Measurements from ENCODE around the gene CAPNS1. TPM values are rescaled to one million over a fixed set of nuclear protein-coding genes. Genes with fewer than 3 reads are reported as not detected.

Gene CAPNS1
- total RNA-seq, 1 experiment from 2014 or later, result 577 TPM

DNA sequence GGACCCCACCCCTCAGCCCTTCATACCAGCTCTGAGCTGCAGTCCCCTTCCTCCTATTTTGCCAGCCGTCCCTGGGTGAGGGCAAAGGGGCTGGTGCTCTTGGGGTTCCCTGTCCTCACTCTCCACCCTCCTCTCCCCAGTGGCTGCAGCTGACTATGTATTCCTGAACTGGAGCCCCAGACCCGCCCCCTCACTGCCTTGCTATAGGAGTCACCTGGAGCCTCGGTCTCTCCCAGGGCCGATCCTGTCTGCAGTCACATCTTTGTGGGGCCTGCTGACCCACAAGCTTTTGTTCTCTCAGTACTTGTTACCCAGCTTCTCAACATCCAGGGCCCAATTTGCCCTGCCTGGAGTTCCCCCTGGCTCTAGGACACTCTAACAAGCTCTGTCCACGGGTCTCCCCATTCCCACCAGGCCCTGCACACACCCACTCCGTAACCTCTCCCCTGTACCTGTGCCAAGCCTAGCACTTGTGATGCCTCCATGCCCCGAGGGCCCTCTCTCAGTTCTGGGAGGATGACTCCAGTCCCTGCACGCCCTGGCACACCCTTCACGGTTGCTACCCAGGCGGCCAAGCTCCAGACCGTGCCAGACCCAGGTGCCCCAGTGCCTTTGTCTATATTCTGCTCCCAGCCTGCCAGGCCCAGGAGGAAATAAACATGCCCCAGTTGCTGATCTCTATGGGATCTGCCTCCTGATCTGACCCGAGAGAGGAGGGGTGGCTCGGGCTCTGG, 10.0 kb downstream of the CAPNS1 start:
- DNase-seq (ENCODE audit: low spot score), result no peak
- BruUV-seq (replicated peaks), result TSS peak; percentile 83
- intact Hi-C loops (cut with micrococcal nuclease; ENCODE audit: unreplicated experiment), result no loop called here
- H3K4me3 ChIP-seq (ENCODE audit: low read depth, low read length, poor library complexity, severe bottlenecking), result no peak overlapping the region
- H3K27ac ChIP-seq (ENCODE audit: low read depth, low read length, poor library complexity, severe bottlenecking), result no peak overlapping the region
- H3K36me3 ChIP-seq (ENCODE audit: insufficient read depth, low read length, poor library complexity, severe bottlenecking), result peaks cover 48% of the 10 kb centered on the region
- ChIA-PET POLR2A (ENCODE audit: low non-redundant PET) (no interaction called here), CTCF (no interaction called here)
- no peak for TF ChIP-seq EZH2 (IDR thresholded peaks at IDR 0.05; ENCODE audit: borderline replicate concordance, low read depth, low read length, poor library complexity, severe bottlenecking)
- no peak for TF ChIP-seq CTCF (conservative IDR thresholded peaks at IDR 0.05; ENCODE audit: low read depth, low read length)
- no peaks in the 10 kb centered on the region for H3K27me3 ChIP-seq (replicated peaks; ENCODE audit: insufficient read depth, low read depth, low read length, poor library complexity)
- no peaks in the 10 kb centered on the region for H3K9me3 ChIP-seq (ENCODE audit: low read depth, low read length, poor library complexity, severe bottlenecking)
- no peaks in the 10 kb centered on the region for H3K4me1 ChIP-seq (ENCODE audit: insufficient read depth, low read length, poor library complexity, severe bottlenecking)

GRCh38 chr19:36150586-36150985, 10.7 kb downstream of the CAPNS1 start:
- POLR2A ChIA-PET (ENCODE audit: low non-redundant PET), result no interaction called here
- H3K27me3 ChIP-seq (replicated peaks; ENCODE audit: insufficient read depth, low read depth, low read length, poor library complexity), result no peaks in the 10 kb centered on the region
- no TSS peak for BruUV-seq (replicated peaks)
- no peaks in the 10 kb centered on the region for H3K4me1 ChIP-seq (ENCODE audit: insufficient read depth, low read length, poor library complexity, severe bottlenecking)
- no peaks in the 10 kb centered on the region for H3K9me3 ChIP-seq (ENCODE audit: low read depth, low read length, poor library complexity, severe bottlenecking)
- TF ChIP-seq EZH2 (IDR thresholded peaks at IDR 0.05; ENCODE audit: borderline replicate concordance, low read depth, low read length, poor library complexity, severe bottlenecking) (no peak), CTCF (conservative IDR thresholded peaks at IDR 0.05; ENCODE audit: low read depth, low read length) (no peak)
- DNase-seq (ENCODE audit: low spot score), result no peak
- no peak overlapping the region for H3K4me3 ChIP-seq (ENCODE audit: low read depth, low read length, poor library complexity, severe bottlenecking)
- H3K27ac ChIP-seq (ENCODE audit: low read depth, low read length, poor library complexity, severe bottlenecking), result no peak overlapping the region
- CTCF ChIA-PET, result no interaction called here
- H3K36me3 ChIP-seq (ENCODE audit: insufficient read depth, low read length, poor library complexity, severe bottlenecking), result peaks cover 40% of the 10 kb centered on the region
- intact Hi-C loops (cut with micrococcal nuclease; ENCODE audit: unreplicated experiment), result no loop called here

DNA sequence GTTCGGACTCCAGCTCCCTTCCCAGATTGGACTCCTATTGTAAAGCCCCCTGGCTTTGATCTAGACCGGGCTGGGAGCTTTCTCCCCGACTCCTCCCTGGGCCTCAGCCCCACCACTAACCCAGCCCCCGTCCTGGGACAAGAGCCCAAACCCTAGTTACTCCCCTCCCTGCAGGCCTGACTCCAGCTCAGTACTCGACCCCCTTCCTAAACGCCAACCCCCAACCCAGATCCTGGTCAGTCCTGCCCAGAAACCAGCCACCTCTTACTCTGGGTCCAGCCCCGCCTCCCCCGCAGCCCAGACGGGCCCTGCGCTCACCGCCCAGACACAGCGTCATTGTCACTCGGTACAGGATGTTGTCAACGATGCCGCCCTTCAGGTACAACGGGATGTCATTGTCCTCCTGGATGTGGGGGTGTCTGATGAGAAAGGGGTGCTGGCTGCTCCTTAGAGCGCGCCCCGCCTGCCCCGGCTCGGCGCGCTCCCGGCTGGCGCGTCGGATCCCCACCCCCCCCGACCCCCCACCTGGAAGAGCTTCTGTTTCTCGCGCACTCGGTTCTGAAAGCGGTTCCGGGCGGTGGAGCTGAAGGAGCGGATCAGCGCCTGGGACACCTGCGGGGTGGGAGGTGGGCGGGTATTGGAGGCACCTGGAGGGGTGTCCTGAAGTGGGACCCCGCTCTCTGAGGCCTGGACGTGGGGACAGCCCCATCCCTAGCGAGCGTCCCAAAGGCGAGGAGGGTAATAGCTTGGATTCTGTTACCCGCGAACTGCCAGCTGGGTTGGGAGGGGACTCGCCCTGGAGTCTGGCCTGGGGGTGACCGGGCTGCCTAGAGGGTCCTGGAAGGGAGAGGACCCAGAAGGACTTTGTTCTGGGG, 11.5 kb downstream of the CAPNS1 start:
- H3K27ac ChIP-seq (ENCODE audit: low read depth, low read length, poor library complexity, severe bottlenecking), result no peak overlapping the region
- H3K4me3 ChIP-seq (ENCODE audit: low read depth, low read length, poor library complexity, severe bottlenecking), result no peak overlapping the region
- no peaks in the 10 kb centered on the region for H3K4me1 ChIP-seq (ENCODE audit: insufficient read depth, low read length, poor library complexity, severe bottlenecking)
- no peak for DNase-seq (ENCODE audit: low spot score)
- TF ChIP-seq EZH2 (IDR thresholded peaks at IDR 0.05; ENCODE audit: borderline replicate concordance, low read depth, low read length, poor library complexity, severe bottlenecking), result no peak
- no peak for TF ChIP-seq CTCF (conservative IDR thresholded peaks at IDR 0.05; ENCODE audit: low read depth, low read length)
- no TSS peak for BruUV-seq (replicated peaks)
- intact Hi-C loops (cut with micrococcal nuclease; ENCODE audit: unreplicated experiment), result no loop called here
- H3K27me3 ChIP-seq (replicated peaks; ENCODE audit: insufficient read depth, low read depth, low read length, poor library complexity), result no peaks in the 10 kb centered on the region
- H3K9me3 ChIP-seq (ENCODE audit: low read depth, low read length, poor library complexity, severe bottlenecking), result no peaks in the 10 kb centered on the region
- peaks cover 32% of the 10 kb centered on the region for H3K36me3 ChIP-seq (ENCODE audit: insufficient read depth, low read length, poor library complexity, severe bottlenecking)
- CTCF ChIA-PET, result no interaction called here
- POLR2A ChIA-PET (ENCODE audit: low non-redundant PET), result no interaction called here
